Vagina (tissue), 2 donors: ENCODE measurements around the gene CADM1. TPM values are rescaled to one million over a fixed set of nuclear protein-coding genes. Genes with fewer than 3 reads are reported as not detected.

ENCODE experiments used
- DNase-seq, 2 donors: peaks; one replicate each; pipeline ENCODE4 v3.0.0-alpha.2; 2017; ENCODE audit errors: extremely low spot score in 2 of 2
- H3K27ac ChIP-seq: fragments of 200-600 bp; sonication (generic); one replicate; pipeline ENCODE4 v1.5.1; 2019
- H3K27me3 ChIP-seq: fragments of 200-600 bp; sonication (generic); one replicate; pipeline ENCODE4 v1.5.1; 2019
- H3K36me3 ChIP-seq, 2 donors: fragments of 200-600 bp; sonication (generic); one replicate each; pipeline ENCODE4 v1.5.1; 2017 to 2019
- H3K4me1 ChIP-seq: fragments of 200-600 bp; sonication (generic); one replicate; pipeline ENCODE4 v1.5.1; 2019
- H3K4me3 ChIP-seq, 2 donors: fragments of 200-600 bp; sonication (generic); 1 replicate in 1 of 2; 2 replicates in 1 of 2; pipeline ENCODE4 v1.5.1; 2016 to 2019
- H3K9me3 ChIP-seq: fragments of 200-600 bp; sonication (generic); one replicate; pipeline ENCODE4 v1.5.1; 2019
- POLR2A ChIP-seq, 2 donors: fragments of 450-650 bp; IDR thresholded peaks; one replicate each; pipeline ENCODE4 v1.6.1; 2017; ENCODE audit warnings: antibody characterized with exemption in 2 of 2, mild to moderate bottlenecking in 2 of 2, moderate library complexity in 2 of 2
- POLR2AphosphoS5 ChIP-seq, 2 donors: sonication (generic); formaldehyde crosslinking; IDR thresholded peaks; one replicate each; pipeline ENCODE4 v1.9.0; 2017; ENCODE audit warnings: antibody characterized with exemption in 2 of 2, mild to moderate bottlenecking in 2 of 2, low read depth in 1 of 2; ENCODE audit not compliant: insufficient read depth in 1 of 2
- intact Hi-C: fragments of 100-400 bp; cut with DNase I; formaldehyde crosslinking; loops from one replicate; pipeline ENCODE4 v1.15.1; 2023
- total RNA-seq: library from RNA; depleted of rRNA; stranded (reverse); fragments of >200 nt; gene quantifications from one replicate; pipeline ENCODE4 v1.2.3, GENCODE V29; 2016
- TF ChIP-seq, protein P1 (sequence below), 3 experiments: fragments of 450-650 bp in 2 of 3; fragments of 200-600 bp in 1 of 3; sonication (generic) in 1 of 3; IDR thresholded peaks; one replicate each; pipeline ENCODE4 v1.5.1; 2017 to 2019; ENCODE audit warnings: antibody characterized with exemption in 3 of 3, mild to moderate bottlenecking in 2 of 3, moderate library complexity in 2 of 3

Gene CADM1
- total RNA-seq, 1 donor from 2014 or later: 37.1 TPM

DNA sequence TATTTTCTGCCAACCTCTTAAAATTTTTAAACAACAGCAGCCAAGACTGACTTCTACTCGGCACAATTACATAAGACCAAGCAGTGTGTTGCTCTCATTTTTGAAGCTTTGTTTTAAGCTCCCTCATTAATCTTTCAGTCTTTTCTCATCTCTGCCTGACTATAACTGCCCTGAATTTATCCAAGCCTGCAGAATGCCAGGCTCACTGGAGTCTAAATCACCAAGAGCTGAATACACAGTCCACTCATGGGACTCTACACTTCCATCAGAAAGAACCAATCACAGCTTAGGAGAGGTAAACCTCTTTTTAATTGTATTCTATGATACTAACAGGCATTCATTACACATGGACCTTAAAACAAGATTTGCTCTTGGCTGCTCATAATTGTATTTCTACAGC is 178.7 kb downstream of the CADM1 start:
- no peaks in the 10 kb centered on the region for H3K27me3 ChIP-seq
- H3K36me3 ChIP-seq: no peaks in the 10 kb centered on the region
- peaks cover 6% of the 10 kb centered on the region for H3K4me1 ChIP-seq
- no peak for DNase-seq
- no peak for TF ChIP-seq POLR2AphosphoS5 (IDR thresholded peaks at IDR 0.05; ENCODE audit: insufficient read depth in 1 of 2, low read depth in 1 of 2)
- no peak for TF ChIP-seq POLR2A (IDR thresholded peaks at IDR 0.05)
- TF ChIP-seq, protein P1, sequence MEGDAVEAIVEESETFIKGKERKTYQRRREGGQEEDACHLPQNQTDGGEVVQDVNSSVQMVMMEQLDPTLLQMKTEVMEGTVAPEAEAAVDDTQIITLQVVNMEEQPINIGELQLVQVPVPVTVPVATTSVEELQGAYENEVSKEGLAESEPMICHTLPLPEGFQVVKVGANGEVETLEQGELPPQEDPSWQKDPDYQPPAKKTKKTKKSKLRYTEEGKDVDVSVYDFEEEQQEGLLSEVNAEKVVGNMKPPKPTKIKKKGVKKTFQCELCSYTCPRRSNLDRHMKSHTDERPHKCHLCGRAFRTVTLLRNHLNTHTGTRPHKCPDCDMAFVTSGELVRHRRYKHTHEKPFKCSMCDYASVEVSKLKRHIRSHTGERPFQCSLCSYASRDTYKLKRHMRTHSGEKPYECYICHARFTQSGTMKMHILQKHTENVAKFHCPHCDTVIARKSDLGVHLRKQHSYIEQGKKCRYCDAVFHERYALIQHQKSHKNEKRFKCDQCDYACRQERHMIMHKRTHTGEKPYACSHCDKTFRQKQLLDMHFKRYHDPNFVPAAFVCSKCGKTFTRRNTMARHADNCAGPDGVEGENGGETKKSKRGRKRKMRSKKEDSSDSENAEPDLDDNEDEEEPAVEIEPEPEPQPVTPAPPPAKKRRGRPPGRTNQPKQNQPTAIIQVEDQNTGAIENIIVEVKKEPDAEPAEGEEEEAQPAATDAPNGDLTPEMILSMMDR (IDR thresholded peaks at IDR 0.05): no peak
- H3K27ac ChIP-seq: no peak overlapping the region
- no peaks in the 10 kb centered on the region for H3K9me3 ChIP-seq
- no peak overlapping the region for H3K4me3 ChIP-seq
- intact Hi-C loops: no loop called here

- intact Hi-C loops: no loop called here
- no peaks in the 10 kb centered on the region for H3K27me3 ChIP-seq
Observed at GRCh38 chr11:115324581-115325432, 179.4 kb downstream of the CADM1 start.

DNA sequence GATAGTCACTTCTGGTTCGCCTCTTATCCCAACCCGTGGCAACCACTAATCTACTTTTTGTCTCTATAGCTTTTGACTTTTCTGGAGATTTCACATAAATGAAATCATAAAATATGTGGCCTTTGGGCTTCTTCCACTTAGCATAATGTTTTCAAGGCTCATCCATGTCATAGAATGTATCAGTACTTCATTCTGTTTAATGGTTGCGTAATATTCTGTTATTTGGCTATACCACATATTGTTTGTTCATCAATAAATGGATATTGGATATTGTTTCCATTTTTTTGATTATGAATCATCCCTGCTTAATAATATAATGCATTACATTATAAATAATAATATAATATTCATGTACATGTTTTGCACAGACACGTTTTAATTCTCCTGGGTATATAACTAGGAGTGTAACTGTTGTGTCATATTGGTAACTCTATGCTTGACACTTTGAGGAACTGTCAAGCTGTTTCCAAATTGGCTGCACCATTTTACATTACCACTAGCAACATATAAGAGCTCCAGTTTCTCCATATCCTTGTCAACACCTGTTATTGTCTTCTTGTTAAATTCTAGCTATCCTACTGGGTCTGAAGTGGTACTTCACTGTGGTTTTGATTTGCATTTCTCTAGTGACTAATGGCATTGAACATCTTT is 181.5 kb downstream of the CADM1 start:
- intact Hi-C loops: no loop called here
- no peaks in the 10 kb centered on the region for H3K27me3 ChIP-seq
- H3K9me3 ChIP-seq: no peaks in the 10 kb centered on the region
- no peaks in the 10 kb centered on the region for H3K36me3 ChIP-seq
- peaks cover 6% of the 10 kb centered on the region for H3K4me1 ChIP-seq
- no peak for DNase-seq
- no peak overlapping the region for H3K4me3 ChIP-seq
- no peak overlapping the region for H3K27ac ChIP-seq
- TF ChIP-seq POLR2AphosphoS5 (IDR thresholded peaks at IDR 0.05; ENCODE audit: insufficient read depth in 1 of 2, low read depth in 1 of 2): no peak
- no peak for TF ChIP-seq POLR2A (IDR thresholded peaks at IDR 0.05)
- TF ChIP-seq, protein P1 (IDR thresholded peaks at IDR 0.05): no peak

More at GRCh38 chr11:115324581-115325432, 179.4 kb downstream of the CADM1 start:
- TF ChIP-seq, protein P1 (IDR thresholded peaks at IDR 0.05): peak; percentile 47 to 83 (median 60)
- no peak for TF ChIP-seq POLR2A (IDR thresholded peaks at IDR 0.05)
- peak in 1 of 2 donors; percentile 10 for TF ChIP-seq POLR2AphosphoS5 (IDR thresholded peaks at IDR 0.05; ENCODE audit: insufficient read depth in 1 of 2, low read depth in 1 of 2)
- H3K36me3 ChIP-seq: no peaks in the 10 kb centered on the region
- H3K27ac ChIP-seq: no peak overlapping the region
- no peaks in the 10 kb centered on the region for H3K9me3 ChIP-seq
- peaks cover 6% of the 10 kb centered on the region for H3K4me1 ChIP-seq
- DNase-seq: no peak
- no peak overlapping the region for H3K4me3 ChIP-seq

GRCh38 chr11:115321605-115322289 is 182.5 kb downstream of the CADM1 start:
- H3K4me1 ChIP-seq: peaks cover 6% of the 10 kb centered on the region
- intact Hi-C loops: no loop called here
- no peak for DNase-seq
- no peak overlapping the region for H3K27ac ChIP-seq
- H3K27me3 ChIP-seq: no peaks in the 10 kb centered on the region
- no peaks in the 10 kb centered on the region for H3K9me3 ChIP-seq
- H3K36me3 ChIP-seq: no peaks in the 10 kb centered on the region
- TF ChIP-seq POLR2AphosphoS5 (IDR thresholded peaks at IDR 0.05; ENCODE audit: insufficient read depth in 1 of 2, low read depth in 1 of 2) (no peak), POLR2A (IDR thresholded peaks at IDR 0.05) (no peak)
- TF ChIP-seq, protein P1 (IDR thresholded peaks at IDR 0.05): no peak
- H3K4me3 ChIP-seq: no peak overlapping the region
